PC-3 (cell line): Measurements from ENCODE around the gene PTTG1IP2. TPM values are rescaled to one million over a fixed set of nuclear protein-coding genes. Genes with fewer than 3 reads are reported as not detected.

Source experiments
- ATAC-seq: fragments of 200-7000 bp; cut with Tn5 transposase; 2 replicates; pipeline ENCODE4 v1.9.1; 2020; ENCODE audit warnings: mild to moderate bottlenecking, moderate library complexity
- BruUV-seq: library from RNA; stranded (reverse); fragments of 400-500 nt; replicated peaks from 2 replicates; lab custom pipeline; 2021; lab: Mats Ljungman, UMichigan
- CTCF ChIA-PET: fragments of 300-600 bp; sonication (Branson Sonifier 250); formaldehyde crosslinking; loops from one replicate; lab custom pipeline; 2022; ENCODE audit warnings: antibody characterized with exemption; lab: Charles Lee
- POLR2A ChIA-PET: fragments of 300-600 bp; sonication (Branson Sonifier 250); formaldehyde crosslinking; loops from one replicate; lab custom pipeline; 2022; ENCODE audit warnings: antibody characterized with exemption; ENCODE audit not compliant: unreplicated experiment; lab: Charles Lee
- DNase-seq: peaks from one replicate; pipeline ENCODE4 v3.0.0-alpha.2; 2015
- H2AFZ ChIP-seq: fragments of 300-600 bp; sonication (generic); 2 replicates; pipeline ENCODE4 v1.6.0; 2016; ENCODE audit warnings: antibody characterized with exemption, low read length
- H3F3A ChIP-seq: fragments of 300-600 bp; sonication (generic); one replicate; pipeline ENCODE4 v1.6.0; 2017; ENCODE audit warnings: antibody characterized with exemption, low read length, control low read depth, mild to moderate bottlenecking; ENCODE audit not compliant: unreplicated experiment
- H3K27ac ChIP-seq: fragments of 300-600 bp; sonication (generic); 2 replicates; pipeline ENCODE4 v1.5.1; 2016; ENCODE audit warnings: mild to moderate bottlenecking, low read length
- H3K27me3 ChIP-seq: fragments of 300-600 bp; sonication (generic); 2 replicates; pipeline ENCODE4 v1.6.1; 2016; ENCODE audit warnings: low read length, mixed read lengths
- H3K36me3 ChIP-seq: fragments of 300-600 bp; sonication (generic); 2 replicates; pipeline ENCODE4 v1.6.1; 2016; ENCODE audit warnings: low read depth, mixed run types, low read length, mixed read lengths
- H3K4me1 ChIP-seq: fragments of 300-600 bp; sonication (generic); 2 replicates; pipeline ENCODE4 v1.5.1; 2016; ENCODE audit warnings: low read length; ENCODE audit not compliant: insufficient read depth
- H3K4me2 ChIP-seq: fragments of 300-600 bp; sonication (generic); 2 replicates; pipeline ENCODE4 v1.6.0; 2016; ENCODE audit warnings: low read length
- H3K4me3 ChIP-seq: fragments of 300-600 bp; sonication (generic); 2 replicates; pipeline ENCODE4 v1.5.1; 2016; ENCODE audit warnings: mild to moderate bottlenecking, low read length, mixed read lengths
- H3K79me2 ChIP-seq: fragments of 300-600 bp; sonication (generic); 2 replicates; pipeline ENCODE4 v1.6.1; 2017; ENCODE audit warnings: low read length, mixed read lengths
- H3K9ac ChIP-seq: fragments of 300-600 bp; sonication (generic); 2 replicates; pipeline ENCODE4 v1.6.0; 2016; ENCODE audit warnings: mild to moderate bottlenecking, low read length
- H3K9me2 ChIP-seq: fragments of 300-600 bp; sonication (generic); replicated peaks from 2 replicates; pipeline ENCODE4 v1.6.1; 2016; ENCODE audit warnings: mixed run types, low read length, mixed read lengths
- H3K9me3 ChIP-seq: fragments of 300-600 bp; sonication (generic); 2 replicates; pipeline ENCODE4 v1.6.1; 2016; ENCODE audit warnings: low read length, mixed read lengths
- H4K20me1 ChIP-seq: fragments of 300-600 bp; sonication (generic); 2 replicates; pipeline ENCODE4 v1.6.1; 2016; ENCODE audit warnings: low read length, mixed read lengths
- EZH2 ChIP-seq: fragments of 300-600 bp; sonication (generic); IDR thresholded peaks from one replicate; pipeline ENCODE4 v1.6.1; 2017; ENCODE audit warnings: antibody characterized with exemption, mild to moderate bottlenecking, low read length; ENCODE audit not compliant: unreplicated experiment
- EZH2phosphoT487 ChIP-seq: fragments of 300-600 bp; sonication (generic); IDR thresholded peaks from 2 replicates; pipeline ENCODE4 v1.6.1; 2018; ENCODE audit warnings: mild to moderate bottlenecking, antibody characterized with exemption, low read length, borderline replicate concordance
- intact Hi-C: fragments of 100-400 bp; cut with micrococcal nuclease; formaldehyde crosslinking; loops from 2 replicates; pipeline ENCODE4 v1.9.0; 2023
- total RNA-seq: library from RNA; depleted of rRNA; stranded (reverse); fragments of >200 nt; gene quantifications from 2 replicates; pipeline ENCODE4 v1.2.3, GENCODE V29; 2014
- TF ChIP-seq, protein P1 (sequence below): fragments of 300-600 bp; sonication (generic); conservative IDR thresholded peaks from 2 replicates; pipeline ENCODE4 v1.5.1; 2017; ENCODE audit warnings: antibody characterized with exemption, low read depth, mild to moderate bottlenecking, low read length

PTTG1IP2 gene
- total RNA-seq, 1 experiment from 2014 or later: not detected

DNA sequence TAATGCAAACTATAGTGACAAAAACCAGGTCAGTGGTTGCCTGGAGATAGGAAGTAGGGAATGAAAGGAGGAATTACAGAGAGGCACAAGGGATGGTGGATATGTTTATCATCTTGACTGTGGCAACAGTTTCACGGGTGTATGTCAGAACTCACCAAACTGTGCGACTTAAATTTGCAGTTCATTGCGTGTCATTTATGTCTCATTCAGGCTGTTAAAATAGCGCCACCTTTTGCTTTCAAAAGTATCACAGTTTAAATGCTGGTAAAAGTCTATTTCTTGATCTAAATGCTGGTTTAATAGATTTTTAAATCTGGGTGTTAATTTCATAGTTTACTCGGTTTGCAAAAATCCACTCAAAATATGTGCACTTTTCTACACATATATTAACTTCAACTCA is 51.0 kb downstream of the PTTG1IP2 start:
- peaks cover 8% of the 10 kb centered on the region for H3K4me1 ChIP-seq
- no peaks in the 10 kb centered on the region for H3K36me3 ChIP-seq
- intact Hi-C loops: no loop called here
- BruUV-seq: no TSS peak
- H3K4me3 ChIP-seq: no peak overlapping the region
- DNase-seq: peak; percentile 20
- H3K9ac ChIP-seq: no peak overlapping the region
- no peaks in the 10 kb centered on the region for H3K9me2 ChIP-seq
- CTCF ChIA-PET: no interaction called here
- POLR2A ChIA-PET: no interaction called here
- H3K79me2 ChIP-seq: no peaks in the 10 kb centered on the region
- H3K27me3 ChIP-seq: no peaks in the 10 kb centered on the region
- no peak for TF ChIP-seq EZH2
- TF ChIP-seq, protein P1, sequence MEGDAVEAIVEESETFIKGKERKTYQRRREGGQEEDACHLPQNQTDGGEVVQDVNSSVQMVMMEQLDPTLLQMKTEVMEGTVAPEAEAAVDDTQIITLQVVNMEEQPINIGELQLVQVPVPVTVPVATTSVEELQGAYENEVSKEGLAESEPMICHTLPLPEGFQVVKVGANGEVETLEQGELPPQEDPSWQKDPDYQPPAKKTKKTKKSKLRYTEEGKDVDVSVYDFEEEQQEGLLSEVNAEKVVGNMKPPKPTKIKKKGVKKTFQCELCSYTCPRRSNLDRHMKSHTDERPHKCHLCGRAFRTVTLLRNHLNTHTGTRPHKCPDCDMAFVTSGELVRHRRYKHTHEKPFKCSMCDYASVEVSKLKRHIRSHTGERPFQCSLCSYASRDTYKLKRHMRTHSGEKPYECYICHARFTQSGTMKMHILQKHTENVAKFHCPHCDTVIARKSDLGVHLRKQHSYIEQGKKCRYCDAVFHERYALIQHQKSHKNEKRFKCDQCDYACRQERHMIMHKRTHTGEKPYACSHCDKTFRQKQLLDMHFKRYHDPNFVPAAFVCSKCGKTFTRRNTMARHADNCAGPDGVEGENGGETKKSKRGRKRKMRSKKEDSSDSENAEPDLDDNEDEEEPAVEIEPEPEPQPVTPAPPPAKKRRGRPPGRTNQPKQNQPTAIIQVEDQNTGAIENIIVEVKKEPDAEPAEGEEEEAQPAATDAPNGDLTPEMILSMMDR: peak; percentile 64
- no peak for ATAC-seq
- H2AFZ ChIP-seq: no peak overlapping the region
- H3K27ac ChIP-seq: no peak overlapping the region
- H3F3A ChIP-seq: no peaks in the 10 kb centered on the region
- no peak overlapping the region for H3K4me2 ChIP-seq
- H4K20me1 ChIP-seq: no peaks in the 10 kb centered on the region
- no peaks in the 10 kb centered on the region for H3K9me3 ChIP-seq

- Histone ChIP-seq H2AFZ (no peak overlapping the region), H3F3A (no peaks in the 10 kb centered on the region), H4K20me1 (no peaks in the 10 kb centered on the region), H3K9me2 (no peaks in the 10 kb centered on the region), H3K4me3 (no peak overlapping the region), H3K79me2 (no peaks in the 10 kb centered on the region), H3K27ac (no peak overlapping the region), H3K9ac (no peak overlapping the region), H3K4me2 (no peak overlapping the region), H3K27me3 (no peaks in the 10 kb centered on the region), H3K9me3 (no peaks in the 10 kb centered on the region), H3K36me3 (no peaks in the 10 kb centered on the region), H3K4me1 (no peaks in the 10 kb centered on the region)
- no peak for TF ChIP-seq EZH2
- TF ChIP-seq EZH2phosphoT487: no peak
- TF ChIP-seq, protein P1: no peak
- CTCF ChIA-PET: no interaction called here
- no peak for DNase-seq
- no peak for ATAC-seq
- BruUV-seq: no TSS peak
- POLR2A ChIA-PET: no interaction called here
- intact Hi-C loops: no loop called here
Measured at GRCh38 chr7:90530263-90530662, 60.8 kb downstream of the PTTG1IP2 start.

DNA sequence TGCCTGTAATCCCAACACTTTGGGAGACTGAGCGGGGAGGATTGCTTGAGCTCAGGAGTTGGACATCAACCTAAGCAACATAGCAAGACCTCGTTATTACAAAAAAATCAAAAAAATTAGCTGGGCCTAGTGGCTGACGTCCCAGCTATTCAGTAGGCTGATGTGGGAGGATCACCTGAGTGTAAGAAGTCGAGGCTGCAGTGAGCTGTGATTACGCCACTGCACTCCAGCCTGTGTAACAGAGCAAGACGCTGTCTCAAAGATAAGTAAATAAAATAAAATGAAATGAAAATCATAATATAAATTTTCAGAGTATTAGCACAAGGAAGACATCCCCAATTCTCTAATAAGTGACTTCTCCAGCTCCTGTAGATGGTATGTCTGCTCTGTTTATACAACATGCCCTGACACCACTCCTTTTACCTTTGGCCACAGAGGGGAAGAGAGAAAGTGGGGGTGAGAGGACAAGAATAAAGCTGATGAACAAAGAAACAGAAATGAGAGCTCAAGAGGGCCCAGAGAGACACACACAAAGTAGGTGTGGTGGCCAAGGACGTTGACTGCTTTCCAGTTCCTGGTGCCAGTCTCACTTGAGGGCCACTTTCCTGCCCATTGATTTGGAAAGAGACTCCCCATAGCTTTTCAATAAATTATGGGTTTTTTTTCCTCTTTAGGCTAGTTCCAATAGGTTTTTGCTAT is 62.9 kb downstream of the PTTG1IP2 start:
- H3K36me3 ChIP-seq: no peaks in the 10 kb centered on the region
- no peak for DNase-seq
- CTCF ChIA-PET: no interaction called here

More for the DNA sequence above, 62.9 kb downstream of the PTTG1IP2 start:
- TF ChIP-seq EZH2phosphoT487: no peak
- no peak for TF ChIP-seq EZH2
- TF ChIP-seq, protein P1: no peak
- POLR2A ChIA-PET: no interaction called here
- H3K9ac ChIP-seq: no peak overlapping the region
- H3K9me2 ChIP-seq: no peaks in the 10 kb centered on the region
- H3K27me3 ChIP-seq: no peaks in the 10 kb centered on the region
- no peak for ATAC-seq
- no peaks in the 10 kb centered on the region for H3F3A ChIP-seq
- H3K27ac ChIP-seq: no peak overlapping the region
- no peaks in the 10 kb centered on the region for H4K20me1 ChIP-seq
- H3K4me3 ChIP-seq: no peak overlapping the region
- H3K9me3 ChIP-seq: no peaks in the 10 kb centered on the region
- BruUV-seq: no TSS peak
- intact Hi-C loops: no loop called here
- no peaks in the 10 kb centered on the region for H3K4me1 ChIP-seq
- H3K79me2 ChIP-seq: no peaks in the 10 kb centered on the region
- no peak overlapping the region for H2AFZ ChIP-seq
- no peak overlapping the region for H3K4me2 ChIP-seq
